Fibroblast of the aortic adventitia (primary cell): ENCODE results near the gene PPIL1. TPM values are rescaled to one million over a fixed set of nuclear protein-coding genes. Genes with fewer than 3 reads are reported as not detected.
A peak's percentile ranks its signal among the peaks of the same experiment; 100 is the strongest.

Source experiments
- DNase-seq: peaks from one replicate; pipeline ENCODE4 v3.0.0-alpha.2; 2010; ENCODE audit warnings: low read depth
- H3K4me3 ChIP-seq: 2 replicates; pipeline ENCODE4 v1.5.1; 2011; ENCODE audit warnings: low read depth, mild to moderate bottlenecking, control low read depth, low read length, moderate library complexity
- CTCF ChIP-seq: IDR thresholded peaks from 2 replicates; pipeline ENCODE4 v1.5.1; 2011; ENCODE audit warnings: mild to moderate bottlenecking, low read length, control low read depth, inconsistent platforms; ENCODE audit not compliant: insufficient read depth
- total RNA-seq: library from RNA; depleted of rRNA; stranded (reverse); fragments of >200 nt; gene quantifications from 2 replicates; pipeline ENCODE4 v1.2.3, GENCODE V29; 2012; ENCODE audit warnings: low replicate concordance

Gene PPIL1
- total RNA-seq, 1 donor: 36.9 TPM

GRCh38 chr6:36827261-36828079 lies 47.1 kb downstream of the PPIL1 start:
- peak; percentile 82 for DNase-seq
- no peak for TF ChIP-seq CTCF
- no peak overlapping the region for H3K4me3 ChIP-seq

GRCh38 chr6:36826520-36827227 lies 47.9 kb downstream of the PPIL1 start:
- no peak for DNase-seq
- TF ChIP-seq CTCF: no peak
- no peak overlapping the region for H3K4me3 ChIP-seq

GRCh38 chr6:36825994-36826393 lies 48.6 kb downstream of the PPIL1 start:
- no peak for DNase-seq
- TF ChIP-seq CTCF: no peak
- H3K4me3 ChIP-seq: no peak overlapping the region

- H3K4me3 ChIP-seq: no peak overlapping the region
- DNase-seq: no peak
- no peak for TF ChIP-seq CTCF
These were observed 49.2 kb downstream of the PPIL1 start for GRCh38 chr6:36825452-36825851.

GRCh38 chr6:36824253-36824652 lies 50.4 kb downstream of the PPIL1 start:
- TF ChIP-seq CTCF: no peak
- no peak for DNase-seq
- no peak overlapping the region for H3K4me3 ChIP-seq

- H3K4me3 ChIP-seq: no peak overlapping the region
- TF ChIP-seq CTCF: no peak
- peak; percentile 22 for DNase-seq
These were observed 51.0 kb downstream of the PPIL1 start for GRCh38 chr6:36823421-36824096.
